Measurements from ENCODE around the gene ATG7. TPM values are rescaled to one million over a fixed set of nuclear protein-coding genes. Genes with fewer than 3 reads are reported as not detected.

Gene ATG7
- polyA plus RNA-seq, 1 donor = 16.6 TPM

DNA sequence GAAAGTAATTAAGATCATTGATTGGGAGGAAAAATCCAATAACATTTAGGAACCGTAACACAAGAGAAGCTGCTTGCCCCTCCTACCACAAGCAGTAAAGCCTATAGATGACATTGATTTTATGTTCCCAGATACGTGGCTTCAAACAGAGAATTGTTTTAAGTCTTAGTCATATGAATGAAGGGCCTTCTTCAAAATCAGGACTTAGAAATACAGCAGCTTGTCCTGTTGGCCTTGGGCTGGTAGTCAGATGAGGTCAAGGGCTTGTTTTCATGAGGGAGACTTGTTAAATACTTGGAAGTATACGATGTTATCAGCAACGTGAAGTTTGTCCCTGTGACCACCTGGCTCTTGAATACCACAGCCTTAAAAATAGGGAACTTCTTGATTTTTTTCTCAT, 257.1 kb downstream of the ATG7 start:
- DNase-seq = no peak
- Histone ChIP-seq H3K9me3 (ENCODE audit: control insufficient read depth, low read depth, low read length) (no peaks in the 10 kb centered on the region), H3K36me3 (ENCODE audit: control insufficient read depth, insufficient read depth, low read length) (no peaks in the 10 kb centered on the region), H3K27me3 (ENCODE audit: control insufficient read depth, insufficient read depth, low read length) (no peaks in the 10 kb centered on the region), H3K4me3 (ENCODE audit: low read length) (no peak overlapping the region), H3K27ac (ENCODE audit: low read length) (no peak overlapping the region), H3K4me1 (ENCODE audit: control insufficient read depth, insufficient read depth, low read length) (no peaks in the 10 kb centered on the region)
- WGBS (ENCODE audit: insufficient coverage, low lambda C conversion rate) = no CpG with 5 or more reads among the region's 4 CpGs

DNA sequence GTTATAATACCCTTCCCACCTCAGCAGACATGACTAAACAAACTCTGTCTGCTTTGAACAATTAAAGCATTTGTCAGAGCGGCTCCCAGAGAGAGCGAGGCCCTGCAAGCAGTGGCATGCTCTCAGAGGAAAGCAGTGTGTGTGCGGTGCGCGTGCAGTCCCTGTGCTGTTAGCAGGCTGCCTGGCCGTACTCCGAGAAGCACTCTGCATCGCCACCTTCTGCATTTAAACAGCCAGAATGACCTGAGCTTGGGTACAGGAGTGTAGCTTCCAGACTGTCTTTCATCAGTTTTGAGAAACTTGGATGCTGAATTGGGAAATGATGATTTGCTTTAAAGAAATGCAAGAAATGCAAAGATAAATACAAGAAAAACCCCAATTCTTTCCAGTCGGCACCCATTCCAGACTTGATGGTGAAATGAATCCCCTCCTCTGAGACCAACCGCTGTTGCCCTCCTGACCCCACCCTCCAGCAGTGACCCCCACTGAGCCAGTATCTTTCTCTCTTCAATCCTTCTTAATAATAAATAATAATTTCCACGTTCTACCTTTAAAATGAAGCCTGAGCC, 258.0 kb downstream of the ATG7 start:
- no peak for DNase-seq

GRCh38 chr3:11532931-11533391, 260.8 kb downstream of the ATG7 start:
- no peaks in the 10 kb centered on the region for H3K36me3 ChIP-seq (ENCODE audit: control insufficient read depth, insufficient read depth, low read length)
- DNase-seq = no peak
- H3K9me3 ChIP-seq (ENCODE audit: control insufficient read depth, low read depth, low read length) = no peaks in the 10 kb centered on the region
- H3K27me3 ChIP-seq (ENCODE audit: control insufficient read depth, insufficient read depth, low read length) = no peaks in the 10 kb centered on the region
- H3K4me3 ChIP-seq (ENCODE audit: low read length) = no peak overlapping the region
- no peak overlapping the region for H3K27ac ChIP-seq (ENCODE audit: low read length)
- no peaks in the 10 kb centered on the region for H3K4me1 ChIP-seq (ENCODE audit: control insufficient read depth, insufficient read depth, low read length)
- no CpG with 5 or more reads among the region's 9 CpGs for WGBS (ENCODE audit: insufficient coverage, low lambda C conversion rate)

More for the DNA sequence above, 258.0 kb downstream of the ATG7 start:
- Histone ChIP-seq H3K9me3 (ENCODE audit: control insufficient read depth, low read depth, low read length) (no peaks in the 10 kb centered on the region), H3K4me1 (ENCODE audit: control insufficient read depth, insufficient read depth, low read length) (no peaks in the 10 kb centered on the region), H3K27ac (ENCODE audit: low read length) (no peak overlapping the region), H3K36me3 (ENCODE audit: control insufficient read depth, insufficient read depth, low read length) (no peaks in the 10 kb centered on the region), H3K4me3 (ENCODE audit: low read length) (no peak overlapping the region), H3K27me3 (ENCODE audit: control insufficient read depth, insufficient read depth, low read length) (no peaks in the 10 kb centered on the region)
- 85% methylated on average over 2 of the region's 11 CpGs for WGBS (ENCODE audit: insufficient coverage, low lambda C conversion rate)

GRCh38 chr3:11534011-11534792, 262.0 kb downstream of the ATG7 start:
- Histone ChIP-seq H3K27me3 (ENCODE audit: control insufficient read depth, insufficient read depth, low read length) (no peaks in the 10 kb centered on the region), H3K36me3 (ENCODE audit: control insufficient read depth, insufficient read depth, low read length) (no peaks in the 10 kb centered on the region), H3K4me3 (ENCODE audit: low read length) (no peak overlapping the region), H3K9me3 (ENCODE audit: control insufficient read depth, low read depth, low read length) (no peaks in the 10 kb centered on the region), H3K4me1 (ENCODE audit: control insufficient read depth, insufficient read depth, low read length) (no peaks in the 10 kb centered on the region), H3K27ac (ENCODE audit: low read length) (no peak overlapping the region)
- DNase-seq = no peak
- WGBS (ENCODE audit: insufficient coverage, low lambda C conversion rate) = no CpG with 5 or more reads among the region's 21 CpGs

DNA sequence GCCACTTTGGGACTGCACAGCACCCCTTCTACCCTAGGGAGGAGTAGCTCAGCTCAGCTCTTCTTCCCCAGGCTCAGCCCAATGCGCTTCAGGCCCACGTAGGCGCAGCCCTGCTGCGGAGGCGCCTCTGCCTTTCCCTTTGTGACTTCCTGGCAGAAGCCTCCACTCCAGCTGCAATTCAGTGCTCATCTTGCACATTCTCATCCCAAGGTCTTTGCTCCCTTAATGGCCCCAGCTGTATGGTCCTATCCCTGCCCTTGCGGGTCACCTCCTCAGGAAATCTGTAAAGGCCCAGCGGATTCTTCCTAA, 262.6 kb downstream of the ATG7 start:
- H3K27me3 ChIP-seq (ENCODE audit: control insufficient read depth, insufficient read depth, low read length) = no peaks in the 10 kb centered on the region
- no peak for DNase-seq
- H3K4me3 ChIP-seq (ENCODE audit: low read length) = no peak overlapping the region
- H3K9me3 ChIP-seq (ENCODE audit: control insufficient read depth, low read depth, low read length) = no peaks in the 10 kb centered on the region
- WGBS (ENCODE audit: insufficient coverage, low lambda C conversion rate) = no CpG with 5 or more reads among the region's 7 CpGs
- no peaks in the 10 kb centered on the region for H3K36me3 ChIP-seq (ENCODE audit: control insufficient read depth, insufficient read depth, low read length)
- no peak overlapping the region for H3K27ac ChIP-seq (ENCODE audit: low read length)
- H3K4me1 ChIP-seq (ENCODE audit: control insufficient read depth, insufficient read depth, low read length) = no peaks in the 10 kb centered on the region

DNA sequence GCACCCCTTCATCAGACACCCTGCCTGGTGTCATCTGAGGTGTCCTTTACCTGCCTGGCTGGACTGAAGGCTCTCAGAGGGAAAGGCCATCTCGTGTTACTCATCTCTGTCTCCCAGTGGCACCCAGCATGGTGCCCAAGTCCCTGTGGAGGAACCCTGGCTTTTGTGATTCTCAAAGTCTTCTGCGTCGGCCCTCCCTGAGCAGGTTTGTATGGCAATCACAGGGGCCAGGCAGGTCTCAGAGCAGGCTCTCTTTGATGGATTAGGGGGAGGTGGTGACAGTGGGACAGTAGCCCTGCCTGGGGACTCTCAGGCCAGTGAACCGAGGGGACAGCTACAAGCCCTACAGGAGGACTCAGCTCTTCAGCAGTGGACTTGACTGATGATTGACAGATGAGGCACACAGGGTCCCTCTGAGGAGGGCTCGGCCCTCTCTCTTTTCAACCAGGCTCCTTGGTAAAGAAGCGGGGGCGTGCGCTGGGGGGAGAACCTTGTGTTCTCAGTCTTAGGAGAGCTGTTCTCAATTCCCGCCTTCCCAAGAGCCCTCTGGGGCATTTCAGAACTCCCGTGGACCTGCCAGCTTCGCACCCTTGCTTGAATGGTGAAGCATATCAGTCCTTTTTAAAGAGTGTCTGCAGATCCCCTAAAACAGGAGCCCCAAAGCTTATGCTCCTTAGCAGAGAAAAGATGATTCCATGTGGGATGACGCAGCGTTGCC, 263.2 kb downstream of the ATG7 start:
- Histone ChIP-seq H3K27ac (ENCODE audit: low read length) (no peak overlapping the region), H3K36me3 (ENCODE audit: control insufficient read depth, insufficient read depth, low read length) (no peaks in the 10 kb centered on the region), H3K9me3 (ENCODE audit: control insufficient read depth, low read depth, low read length) (no peaks in the 10 kb centered on the region), H3K4me3 (ENCODE audit: low read length) (no peak overlapping the region), H3K27me3 (ENCODE audit: control insufficient read depth, insufficient read depth, low read length) (no peaks in the 10 kb centered on the region), H3K4me1 (ENCODE audit: control insufficient read depth, insufficient read depth, low read length) (no peaks in the 10 kb centered on the region)
- DNase-seq = no peak
- WGBS (ENCODE audit: insufficient coverage, low lambda C conversion rate) = no CpG with 5 or more reads among the region's 13 CpGs

GRCh38 chr3:11536132-11536935, 264.1 kb downstream of the ATG7 start:
- H3K9me3 ChIP-seq (ENCODE audit: control insufficient read depth, low read depth, low read length) = no peaks in the 10 kb centered on the region
- no peaks in the 10 kb centered on the region for H3K36me3 ChIP-seq (ENCODE audit: control insufficient read depth, insufficient read depth, low read length)
- DNase-seq = no peak
- no peaks in the 10 kb centered on the region for H3K27me3 ChIP-seq (ENCODE audit: control insufficient read depth, insufficient read depth, low read length)
- WGBS (ENCODE audit: insufficient coverage, low lambda C conversion rate) = no CpG with 5 or more reads among the region's 23 CpGs
- no peaks in the 10 kb centered on the region for H3K4me1 ChIP-seq (ENCODE audit: control insufficient read depth, insufficient read depth, low read length)
- H3K27ac ChIP-seq (ENCODE audit: low read length) = no peak overlapping the region
- no peak overlapping the region for H3K4me3 ChIP-seq (ENCODE audit: low read length)

DNA sequence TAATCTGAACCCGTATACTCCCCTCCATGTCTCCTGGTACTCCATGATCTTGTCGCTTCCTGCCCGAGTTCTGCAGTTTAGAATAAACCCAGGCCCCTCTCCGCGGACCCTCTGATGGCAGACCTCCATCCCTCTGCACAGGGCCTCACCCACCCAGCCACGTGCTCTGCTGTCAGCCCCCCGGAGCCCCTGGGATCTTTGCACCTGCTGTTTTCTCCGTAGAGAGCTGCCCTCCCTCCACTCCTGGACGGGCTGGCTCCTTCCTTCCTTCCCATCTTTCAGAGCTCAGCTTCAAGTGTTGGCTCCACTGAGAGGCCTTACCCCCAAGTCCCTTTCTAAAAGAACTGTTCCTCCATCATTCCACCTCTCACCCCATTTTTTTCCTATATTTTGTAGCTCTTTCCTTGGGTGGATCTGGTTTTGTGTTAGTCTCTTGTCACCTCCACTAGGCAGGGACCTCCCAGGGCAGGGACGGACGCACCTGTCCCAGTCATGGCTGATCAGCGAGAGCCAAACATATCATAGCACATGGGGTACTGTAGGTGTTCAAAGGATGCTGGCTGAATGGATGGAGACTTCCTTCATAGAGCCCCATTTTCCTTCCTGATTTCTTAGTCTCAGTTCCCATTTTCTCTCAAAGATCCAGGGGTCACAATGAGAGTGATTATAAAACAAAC, 264.9 kb downstream of the ATG7 start:
- Histone ChIP-seq H3K27ac (ENCODE audit: low read length) (no peak overlapping the region), H3K4me3 (ENCODE audit: low read length) (no peak overlapping the region), H3K36me3 (ENCODE audit: control insufficient read depth, insufficient read depth, low read length) (no peaks in the 10 kb centered on the region), H3K9me3 (ENCODE audit: control insufficient read depth, low read depth, low read length) (no peaks in the 10 kb centered on the region), H3K4me1 (ENCODE audit: control insufficient read depth, insufficient read depth, low read length) (no peaks in the 10 kb centered on the region), H3K27me3 (ENCODE audit: control insufficient read depth, insufficient read depth, low read length) (no peaks in the 10 kb centered on the region)
- WGBS (ENCODE audit: insufficient coverage, low lambda C conversion rate) = 56% methylated on average over 3 of the region's 12 CpGs
- no peak for DNase-seq

DNA sequence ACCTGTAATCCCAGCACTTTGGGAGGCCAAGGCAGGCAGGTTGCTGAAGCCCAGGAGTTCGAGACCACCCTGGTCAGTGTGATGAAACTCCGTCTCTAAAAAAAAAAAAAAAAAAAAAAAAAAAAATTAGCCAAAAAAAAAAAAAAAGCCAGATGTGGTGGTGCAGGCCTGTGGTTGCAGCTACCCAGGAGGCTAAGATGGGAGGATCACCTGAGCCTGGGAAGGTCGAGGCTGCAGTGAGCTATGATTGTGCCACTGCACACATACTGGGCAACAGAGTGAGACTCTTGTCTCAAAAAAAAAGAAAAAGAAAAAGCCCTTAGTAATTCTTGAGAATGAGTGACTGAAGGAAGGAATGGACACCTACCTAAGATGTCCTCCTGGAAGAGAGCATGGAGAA, 266.4 kb downstream of the ATG7 start:
- Histone ChIP-seq H3K4me1 (ENCODE audit: control insufficient read depth, insufficient read depth, low read length) (no peaks in the 10 kb centered on the region), H3K27me3 (ENCODE audit: control insufficient read depth, insufficient read depth, low read length) (no peaks in the 10 kb centered on the region), H3K9me3 (ENCODE audit: control insufficient read depth, low read depth, low read length) (peaks cover 1% of the 10 kb centered on the region), H3K4me3 (ENCODE audit: low read length) (no peak overlapping the region), H3K27ac (ENCODE audit: low read length) (no peak overlapping the region), H3K36me3 (ENCODE audit: control insufficient read depth, insufficient read depth, low read length) (no peaks in the 10 kb centered on the region)
- WGBS (ENCODE audit: insufficient coverage, low lambda C conversion rate) = no CpG with 5 or more reads among the region's 3 CpGs
- no peak for DNase-seq

DNA sequence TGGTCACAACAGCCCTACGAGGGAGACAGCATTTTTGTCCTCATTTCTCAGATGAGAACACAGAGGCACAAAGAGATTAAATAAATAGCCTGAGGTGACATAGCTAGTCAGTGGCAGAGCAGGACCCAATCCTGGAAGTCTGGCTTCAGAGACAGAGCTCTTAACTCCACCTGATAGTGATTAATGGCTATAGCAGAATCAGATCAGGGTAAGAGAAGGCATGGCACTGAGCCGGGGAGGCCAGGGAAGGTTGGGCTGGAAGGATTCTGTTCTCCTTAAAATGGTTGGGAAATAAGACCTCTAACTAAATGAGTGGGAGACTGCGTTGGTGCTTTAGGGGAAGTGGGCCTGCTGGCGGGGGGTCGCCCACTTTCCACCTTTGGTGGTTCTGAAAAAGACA, 267.0 kb downstream of the ATG7 start:
- Histone ChIP-seq H3K27me3 (ENCODE audit: control insufficient read depth, insufficient read depth, low read length) (no peaks in the 10 kb centered on the region), H3K27ac (ENCODE audit: low read length) (no peak overlapping the region), H3K9me3 (ENCODE audit: control insufficient read depth, low read depth, low read length) (peaks cover 8% of the 10 kb centered on the region), H3K4me3 (ENCODE audit: low read length) (no peak overlapping the region), H3K36me3 (ENCODE audit: control insufficient read depth, insufficient read depth, low read length) (no peaks in the 10 kb centered on the region), H3K4me1 (ENCODE audit: control insufficient read depth, insufficient read depth, low read length) (no peaks in the 10 kb centered on the region)
- WGBS (ENCODE audit: insufficient coverage, low lambda C conversion rate) = no CpG with 5 or more reads among the region's 5 CpGs
- DNase-seq = no peak

All from large intestine (tissue), 3 donors.